ENCODE data around the gene ZBTB46. TPM values are rescaled to one million over a fixed set of nuclear protein-coding genes. Genes with fewer than 3 reads are reported as not detected.

ZBTB46 gene
- total and polyA plus RNA-seq, 9 donors: 4.1 to 55.1 (median 34.7) TPM

DNA sequence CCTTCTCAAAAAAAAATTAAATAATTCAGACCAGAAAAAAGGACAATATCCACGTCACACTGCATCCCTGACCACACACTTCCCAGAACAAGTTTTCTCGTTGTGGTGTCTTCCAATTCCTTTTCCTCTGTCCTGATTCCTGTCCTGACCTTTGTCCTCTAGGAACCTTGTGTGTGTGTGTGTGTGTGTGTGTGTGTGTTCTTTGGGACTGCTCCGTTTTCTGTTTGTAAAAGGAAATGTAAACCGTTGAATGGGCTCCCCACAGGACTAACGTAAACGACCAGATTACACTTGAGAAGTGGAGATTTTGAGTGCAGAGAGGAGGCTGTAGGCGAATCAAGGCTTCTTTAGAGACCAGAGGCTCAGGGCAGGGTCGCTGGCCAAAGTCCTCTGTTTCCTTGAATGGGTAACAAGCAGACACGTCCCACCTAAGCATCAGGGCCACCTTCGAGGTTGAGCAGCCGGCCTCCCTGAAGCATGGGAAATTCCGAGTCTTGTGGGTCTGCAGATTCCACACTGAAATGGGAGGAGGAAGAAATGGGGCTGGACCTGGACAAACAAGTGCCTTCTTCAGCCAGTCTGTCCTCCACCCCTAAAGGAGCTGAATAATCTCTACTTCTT, 7.3 kb downstream of the ZBTB46 start:
- Histone ChIP-seq H3K27me3 (no peaks in the 10 kb centered on the region), H3K9me3 (no peaks in the 10 kb centered on the region), H3K4me1 (ENCODE audit: insufficient read depth) (peaks cover 19% of the 10 kb centered on the region), H3K36me3 (no peaks in the 10 kb centered on the region), H3K4me3 (no peak overlapping the region), H3K27ac (no peak overlapping the region)
- intact Hi-C loops (cut with DNase I): loop anchor here in 1 of 4 donors (5.0 kb wide), 1 partner anchor 38 kb away; the partner anchor contains the start of gene ABHD16B
- TF ChIP-seq EP300 (IDR thresholded peaks at IDR 0.05): no peak
- no peak for TF ChIP-seq POLR2A (IDR thresholded peaks at IDR 0.05)
- TF ChIP-seq CTCF (IDR thresholded peaks at IDR 0.05): no peak
- 57 to 63% (median 57%) methylated on average over 12 of the region's 12 CpGs for WGBS, 3 donors
- no peak for DNase-seq

DNA sequence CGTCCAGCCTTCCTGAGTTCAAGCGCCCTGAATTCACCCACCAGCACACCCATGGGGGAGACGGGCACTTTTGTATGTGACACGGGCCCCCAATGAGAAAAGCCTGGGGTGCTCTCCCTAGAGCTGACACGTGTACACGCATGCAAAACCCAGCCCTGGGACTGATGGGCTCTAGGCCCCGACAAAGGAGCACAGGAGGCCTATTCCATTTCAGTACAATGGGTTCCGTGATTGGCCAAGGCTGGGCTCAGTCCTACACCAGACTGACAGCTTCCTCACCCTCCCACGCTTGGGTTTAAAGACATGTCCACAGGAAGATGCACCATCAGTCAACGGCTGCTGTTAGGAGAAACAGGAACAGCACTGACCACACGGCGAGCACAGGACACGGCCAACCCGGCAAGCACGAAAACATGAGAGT, 8.8 kb downstream of the ZBTB46 start:
- intact Hi-C loops (cut with DNase I): loop anchor here in 1 of 4 donors (5.0 kb wide), 1 partner anchor 40 kb away; the partner anchor contains the start of gene ABHD16B
- no peak overlapping the region for H3K4me3 ChIP-seq
- no peaks in the 10 kb centered on the region for H3K9me3 ChIP-seq
- H3K27me3 ChIP-seq: no peaks in the 10 kb centered on the region
- H3K27ac ChIP-seq: no peak overlapping the region
- WGBS, 3 donors: 50 to 62% (median 51%) methylated on average over 15 of the region's 15 CpGs
- H3K36me3 ChIP-seq: no peaks in the 10 kb centered on the region
- H3K4me1 ChIP-seq (ENCODE audit: insufficient read depth): peaks cover 12% of the 10 kb centered on the region
- TF ChIP-seq POLR2A (IDR thresholded peaks at IDR 0.05): no peak
- TF ChIP-seq EP300 (IDR thresholded peaks at IDR 0.05): no peak
- no peak for TF ChIP-seq CTCF (IDR thresholded peaks at IDR 0.05)
- no peak for DNase-seq

DNA sequence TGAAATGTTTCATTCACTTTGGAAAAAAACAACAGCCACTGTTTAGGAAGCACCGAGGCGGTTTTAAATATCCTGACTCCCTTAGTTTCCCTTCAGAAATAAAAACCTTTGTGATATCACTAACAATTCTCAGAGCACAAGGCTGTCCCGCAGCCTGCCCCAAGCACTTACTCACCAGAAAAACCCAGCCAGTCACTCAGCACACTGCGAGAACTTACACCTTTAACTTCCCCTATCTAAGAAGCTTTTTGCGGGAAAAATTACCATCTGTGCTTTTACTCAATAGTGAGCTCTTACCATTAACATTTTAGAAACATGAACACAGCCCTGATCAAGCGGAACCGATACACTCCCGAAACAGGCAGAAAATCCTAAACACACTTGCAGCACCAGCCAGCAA, 9.3 kb downstream of the ZBTB46 start:
- 76 to 85% (median 85%) methylated on average over 8 of the region's 8 CpGs for WGBS, 3 donors
- intact Hi-C loops (cut with DNase I): loop anchor here in 1 of 4 donors (5.0 kb wide), 1 partner anchor 40 kb away; the partner anchor contains the start of gene ABHD16B
- no peak overlapping the region for H3K4me3 ChIP-seq
- H3K36me3 ChIP-seq: no peaks in the 10 kb centered on the region
- peaks cover 9% of the 10 kb centered on the region for H3K4me1 ChIP-seq (ENCODE audit: insufficient read depth)
- no peak for TF ChIP-seq POLR2A (IDR thresholded peaks at IDR 0.05)
- H3K9me3 ChIP-seq: no peaks in the 10 kb centered on the region
- H3K27ac ChIP-seq: no peak overlapping the region
- no peaks in the 10 kb centered on the region for H3K27me3 ChIP-seq
- DNase-seq: no peak

DNA sequence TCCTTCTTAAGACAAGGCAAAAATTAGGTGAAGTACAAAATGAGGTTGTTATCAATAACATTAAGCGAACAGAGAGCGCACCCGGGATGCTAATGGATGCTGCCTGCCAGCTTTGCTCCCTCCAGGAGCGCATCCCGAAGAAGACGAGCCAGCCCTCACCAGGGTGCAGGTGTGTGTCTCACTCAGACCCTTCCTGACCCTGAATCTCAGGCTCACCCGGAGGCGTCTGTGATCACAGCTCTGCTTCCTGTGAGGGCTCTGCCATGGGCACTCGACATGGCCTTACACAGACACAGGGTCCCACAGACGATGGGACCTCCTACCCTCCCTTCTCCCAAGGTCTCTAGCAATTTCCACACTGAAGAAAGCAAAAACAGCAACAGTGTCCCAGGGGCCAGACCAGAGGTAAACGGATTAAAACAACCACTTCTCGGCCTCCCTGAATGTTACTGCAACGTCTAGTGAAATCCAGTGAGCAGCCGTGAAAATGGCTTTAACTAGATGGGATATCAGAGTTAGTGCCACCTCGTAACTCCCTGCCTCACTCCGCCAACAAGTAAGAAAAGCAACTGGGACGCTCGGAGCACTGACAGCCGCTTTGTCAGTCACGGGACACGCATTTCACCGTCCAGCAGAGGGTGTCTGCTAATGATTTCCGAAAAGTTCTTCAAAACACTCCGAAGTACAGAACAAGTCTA, 11.7 kb downstream of the ZBTB46 start:
- no peak overlapping the region for H3K4me3 ChIP-seq
- no peaks in the 10 kb centered on the region for H3K36me3 ChIP-seq
- 27 to 36% (median 32%) methylated on average over 24 of the region's 24 CpGs for WGBS, 3 donors
- peak in 2 of 5 donors; percentile 65 to 73 for DNase-seq
- intact Hi-C loops (cut with DNase I): loop anchor here in 2 of 4 donors (5.0 kb wide), 2 partner anchors 37 to 43 kb away; partner anchors contain the start of gene ABHD16B (in 1 of the 2)
- no peaks in the 10 kb centered on the region for H3K9me3 ChIP-seq
- TF ChIP-seq POLR2A (IDR thresholded peaks at IDR 0.05) (no peak), EP300 (IDR thresholded peaks at IDR 0.05) (no peak), CTCF (IDR thresholded peaks at IDR 0.05) (peak; percentile 25 to 44 (median 38))
- H3K27me3 ChIP-seq: no peaks in the 10 kb centered on the region
- H3K27ac ChIP-seq: peak overlapping the region; percentile 3 to 6
- peaks cover 8% of the 10 kb centered on the region for H3K4me1 ChIP-seq (ENCODE audit: insufficient read depth)
